Measurements from ENCODE around the gene DNM1.

- TF ChIP-seq EZH2phosphoT487 (IDR thresholded peaks at IDR 0.05; ENCODE audit: unreplicated experiment) (no peak), CTCF (conservative IDR thresholded peaks at IDR 0.05; ENCODE audit: low read depth in 2 of 2) (no peak), STAT1 (IDR thresholded peaks at IDR 0.05; ENCODE audit: unreplicated experiment) (no peak), REST (IDR thresholded peaks at IDR 0.05; ENCODE audit: unreplicated experiment) (no peak), JUNB (IDR thresholded peaks at IDR 0.05; ENCODE audit: unreplicated experiment) (no peak), CREB1 (CRISPR knock-in tag; IDR thresholded peaks at IDR 0.05; ENCODE audit: low read depth) (no peak), NANOG (IDR thresholded peaks at IDR 0.05; ENCODE audit: borderline replicate concordance) (no peak), POLR2AphosphoS5 (IDR thresholded peaks at IDR 0.05; ENCODE audit: low read depth) (no peak), EZH2 (IDR thresholded peaks at IDR 0.05; ENCODE audit: low read depth, unreplicated experiment) (no peak), ZNF114 (CRISPR knock-in tag; IDR thresholded peaks at IDR 0.05) (no peak), ETS1 (IDR thresholded peaks at IDR 0.05) (no peak)
Measured at GRCh38 chr9:128253991-128254346, 50.8 kb downstream of the DNM1 start.

Measured in GM23338 (cell line).